Measurements from ENCODE around the gene RMP24.

The RMP24 gene

GRCh38 chr18:36025025-36025424, 52.5 kb downstream of the RMP24 start:
- TF ChIP-seq CTCF (IDR thresholded peaks at IDR 0.05; ENCODE audit: low read depth, low read length) = no peak
- no peak for DNase-seq (ENCODE audit: extremely low read depth, low read depth)

- TF ChIP-seq CTCF (IDR thresholded peaks at IDR 0.05; ENCODE audit: low read depth, low read length) = no peak
- no peak for DNase-seq (ENCODE audit: extremely low read depth, low read depth)
These were observed 56.4 kb downstream of the RMP24 start for GRCh38 chr18:36028859-36029258.
